EH (cell line): ENCODE results near the gene RBBP6.

ENCODE experiments used
- DNase-seq: peaks from one replicate; pipeline ENCODE4 v3.0.0-alpha.2; 2015; ENCODE audit warnings: low read depth

RBBP6 gene

GRCh38 chr16:24523569-24523968 is 15.8 kb upstream of the RBBP6 start:
- no peak for DNase-seq

- no peak for DNase-seq
Measured at GRCh38 chr16:24524855-24525677, 14.3 kb upstream of the RBBP6 start.

GRCh38 chr16:24525970-24526559 is 13.3 kb upstream of the RBBP6 start:
- DNase-seq, result peak; percentile 85

- peak; percentile 44 for DNase-seq
Measured at GRCh38 chr16:24526701-24527495, 12.5 kb upstream of the RBBP6 start.

DNA sequence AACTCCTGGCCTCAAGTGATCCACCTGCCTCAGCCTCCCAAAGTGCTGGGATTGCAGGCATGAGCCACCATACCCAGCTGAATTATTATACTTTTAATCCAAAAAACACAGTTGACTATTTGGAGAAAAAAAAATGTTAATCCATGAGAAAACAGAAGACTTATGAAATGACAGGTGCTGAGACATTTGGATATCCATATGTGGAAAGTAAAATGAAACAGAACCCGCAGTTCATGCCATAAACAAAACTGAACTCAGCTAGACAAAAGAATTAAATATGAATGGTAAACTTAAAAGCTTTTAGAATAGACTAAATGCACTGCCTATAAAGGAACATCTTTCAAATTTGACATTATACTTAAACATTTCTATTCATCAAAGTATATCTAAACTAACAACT is 8.2 kb upstream of the RBBP6 start:
- no peak for DNase-seq

DNA sequence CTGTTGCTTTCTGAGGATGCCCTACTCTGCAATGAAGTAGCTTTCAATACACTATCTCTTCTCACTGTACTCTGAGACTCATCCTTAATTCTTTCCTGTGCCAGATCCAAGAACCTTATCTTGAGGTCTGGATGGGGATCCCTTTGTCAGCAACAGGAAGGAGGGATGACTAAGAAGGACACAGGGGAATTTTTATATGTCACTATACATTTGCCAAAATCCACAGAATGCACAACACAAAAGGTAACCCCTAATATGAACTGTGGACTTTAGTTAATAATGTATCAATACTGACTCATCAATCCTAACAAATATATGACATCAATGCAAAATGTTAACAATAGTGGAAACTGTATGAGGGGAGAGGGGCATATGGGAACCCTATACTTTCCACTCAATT is 4.7 kb upstream of the RBBP6 start:
- peak; percentile 38 for DNase-seq

- DNase-seq, result no peak
Measured at GRCh38 chr16:24535827-24536226, 3.5 kb upstream of the RBBP6 start.

DNA sequence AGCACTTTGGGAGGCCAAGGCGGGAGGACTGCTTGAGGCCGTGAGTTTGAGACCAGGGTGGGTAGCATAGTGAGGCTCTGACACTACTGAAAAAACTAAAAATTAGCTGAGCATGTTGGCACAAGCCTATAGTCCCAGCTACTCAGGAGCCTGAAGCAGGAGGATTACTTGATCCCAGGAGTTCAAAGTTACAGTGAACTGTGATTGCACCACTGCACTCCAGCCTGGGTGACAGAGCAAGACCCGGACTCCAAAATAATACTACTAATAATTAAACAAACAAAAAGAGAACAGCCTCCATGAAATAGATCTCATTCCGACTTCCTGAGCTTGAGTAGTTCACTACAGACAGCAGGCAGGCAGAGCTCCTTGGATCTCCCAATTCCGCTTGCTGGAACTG is 2.7 kb upstream of the RBBP6 start:
- no peak for DNase-seq

DNA sequence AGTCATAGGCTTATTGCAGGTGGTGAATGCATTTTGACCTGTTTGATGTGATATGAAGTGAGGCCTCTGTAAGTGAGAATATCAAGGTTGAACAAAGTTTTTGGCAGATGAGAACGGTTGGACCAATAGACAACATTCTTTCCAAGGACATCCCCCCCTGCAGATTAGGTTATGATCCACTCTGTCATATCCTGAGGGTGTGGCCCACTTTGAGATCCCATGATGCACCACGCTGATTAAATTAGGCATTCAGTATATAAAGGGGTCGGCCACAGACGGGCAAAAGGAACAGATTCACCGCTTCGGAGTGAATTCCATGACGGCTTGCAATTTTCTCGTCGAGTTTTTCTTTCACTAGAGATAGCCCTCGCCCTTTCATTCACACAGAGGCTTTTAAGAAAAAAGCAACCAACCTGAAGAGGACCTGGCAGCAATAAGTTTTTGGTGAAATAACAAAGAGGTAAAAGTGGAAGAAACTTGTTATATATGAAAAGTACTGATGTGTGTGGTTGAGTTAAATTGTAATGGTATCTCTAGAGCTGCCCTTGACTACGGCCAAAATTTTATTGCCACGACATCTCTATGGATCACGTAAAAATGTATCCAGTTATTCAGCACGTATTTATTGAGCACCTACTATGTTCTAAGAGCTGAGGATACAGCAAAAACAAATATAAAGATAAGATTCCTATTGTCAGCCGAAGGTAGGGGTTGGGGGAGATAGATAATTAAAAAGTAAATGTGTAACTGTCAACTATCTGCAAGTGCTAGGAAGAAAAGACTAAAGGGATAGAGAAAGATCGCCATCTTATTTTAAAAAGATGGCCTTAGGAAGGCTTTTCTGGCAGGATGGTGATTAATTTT is 1.7 kb upstream of the RBBP6 start:
- DNase-seq, result no peak

GRCh38 chr16:24538756-24539294 is 541 bp upstream of the RBBP6 start:
- DNase-seq, result no peak

- DNase-seq, result peak; percentile 53
Measured at GRCh38 chr16:24539850-24540601, 660 bp downstream of the RBBP6 start.

- peak; percentile 47 for DNase-seq
Measured at GRCh38 chr16:24540602-24541210, 1.3 kb downstream of the RBBP6 start.

GRCh38 chr16:24541233-24541933 is 2.0 kb downstream of the RBBP6 start:
- DNase-seq, result no peak

GRCh38 chr16:24543949-24544348 is 4.6 kb downstream of the RBBP6 start:
- no peak for DNase-seq

- DNase-seq, result peak; percentile 60
Measured at GRCh38 chr16:24544640-24545039, 5.3 kb downstream of the RBBP6 start.

DNA sequence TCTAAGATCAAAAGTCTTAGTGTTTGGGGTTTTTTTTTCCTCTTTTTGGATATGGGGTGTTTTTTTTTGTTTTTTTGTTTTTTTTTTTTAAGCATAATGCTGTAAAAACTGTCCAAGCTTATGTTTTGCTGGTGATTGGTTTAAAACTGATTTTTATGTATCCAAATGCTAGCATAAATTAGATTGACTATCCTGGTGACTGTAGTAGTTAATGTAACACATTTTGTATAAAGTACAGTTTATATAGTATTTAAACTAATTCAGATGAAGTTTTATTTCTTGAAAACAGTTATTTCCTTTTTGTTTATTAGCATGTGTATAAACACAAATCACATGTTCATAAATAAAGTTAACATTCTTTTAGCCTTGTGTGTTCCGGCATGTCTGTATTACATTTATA is 10.9 kb downstream of the RBBP6 start:
- DNase-seq, result no peak

DNA sequence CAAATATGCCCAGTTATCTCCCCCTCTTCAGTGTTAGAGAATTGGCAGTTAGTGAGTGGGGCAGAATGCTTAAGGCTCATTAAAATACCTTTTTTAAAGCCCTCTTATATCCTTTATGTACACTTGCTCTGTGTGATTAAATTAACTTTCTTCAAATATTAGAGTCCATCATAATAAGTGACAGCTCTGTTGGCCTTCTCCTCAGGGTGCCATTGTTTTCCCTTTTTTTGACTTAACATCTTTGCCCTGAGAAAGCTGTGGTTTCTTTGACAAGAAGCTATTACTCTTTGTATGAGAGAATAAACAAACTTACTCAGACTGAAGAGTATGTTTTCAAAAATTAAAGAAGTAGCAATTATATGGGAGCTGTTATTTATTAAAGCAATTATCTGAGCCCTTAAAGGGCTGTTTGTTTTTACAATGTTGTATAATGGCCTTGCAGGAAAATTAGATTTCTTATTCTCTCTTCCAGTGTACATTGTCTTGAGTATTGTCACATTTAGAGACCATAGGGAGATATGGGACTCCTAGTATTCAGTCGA is 13.4 kb downstream of the RBBP6 start:
- no peak for DNase-seq

GRCh38 chr16:24553983-24554382 is 14.6 kb downstream of the RBBP6 start:
- no peak for DNase-seq

GRCh38 chr16:24555346-24555872 is 16.0 kb downstream of the RBBP6 start:
- DNase-seq, result no peak
